SK-N-DZ (cell line): ENCODE data around the gene CD59. TPM values are rescaled to one million over a fixed set of nuclear protein-coding genes. Genes with fewer than 3 reads are reported as not detected.

Source experiments
- DNase-seq: peaks from one replicate; pipeline ENCODE4 v3.0.0-alpha.2; 2015; ENCODE audit warnings: low spot score
- polyA plus RNA-seq, 2 experiments: library from polyadenylated mRNA; depleted of rRNA; stranded (reverse); fragments of >200 nt; gene quantifications; 2 replicates each; pipeline ENCODE4 v1.2.3, GENCODE V29; 2014

Gene CD59, protein sequence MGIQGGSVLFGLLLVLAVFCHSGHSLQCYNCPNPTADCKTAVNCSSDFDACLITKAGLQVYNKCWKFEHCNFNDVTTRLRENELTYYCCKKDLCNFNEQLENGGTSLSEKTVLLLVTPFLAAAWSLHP
- 64.3 and 72.3 TPM in 2 replicates for polyA plus RNA-seq (2014; cell fraction: cytosol; rRNA removed)
- polyA plus RNA-seq (2014; cell fraction: nucleus; rRNA removed): 30.6 and 41.2 TPM in 2 replicates

DNA sequence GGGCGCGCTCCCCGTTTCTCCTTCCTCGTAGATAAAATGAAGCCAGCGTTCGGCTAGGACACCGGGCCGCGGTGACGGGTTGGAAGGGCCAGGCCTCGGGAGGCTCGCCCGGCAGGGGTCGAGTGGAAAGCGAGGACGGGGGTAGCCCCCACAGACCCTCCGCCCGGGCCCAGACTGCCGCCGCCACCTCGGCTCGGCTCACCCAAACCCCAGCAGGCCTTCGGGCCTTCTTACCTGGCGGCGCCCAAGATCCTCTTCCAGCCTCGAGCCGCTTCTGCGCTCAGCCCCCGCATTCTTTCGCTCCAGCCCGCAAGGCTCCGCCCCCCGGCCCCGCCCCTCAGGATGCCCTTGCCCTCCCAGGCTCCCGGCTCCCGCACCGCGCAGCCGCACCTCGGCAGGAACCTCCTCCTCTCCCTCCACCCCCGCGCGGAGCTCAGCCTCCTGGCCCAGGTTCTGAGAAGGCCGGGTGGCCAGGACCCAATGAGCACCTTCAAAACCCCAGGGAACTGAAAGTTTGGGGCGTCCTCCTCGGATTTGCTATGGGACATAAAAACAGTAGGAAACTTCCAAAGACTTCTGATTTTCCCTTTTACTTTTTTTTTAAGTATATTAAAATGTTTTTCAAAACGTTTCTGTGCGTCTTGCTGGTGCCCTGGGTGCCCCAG is at the start of gene CD59:
TSS of gene CD59 (minus strand) at position 276 of the 665 bp plus-strand sequence. CDS start 13,978 bp downstream, outside the sequence.
- DNase-seq: peak; percentile 87

DNA sequence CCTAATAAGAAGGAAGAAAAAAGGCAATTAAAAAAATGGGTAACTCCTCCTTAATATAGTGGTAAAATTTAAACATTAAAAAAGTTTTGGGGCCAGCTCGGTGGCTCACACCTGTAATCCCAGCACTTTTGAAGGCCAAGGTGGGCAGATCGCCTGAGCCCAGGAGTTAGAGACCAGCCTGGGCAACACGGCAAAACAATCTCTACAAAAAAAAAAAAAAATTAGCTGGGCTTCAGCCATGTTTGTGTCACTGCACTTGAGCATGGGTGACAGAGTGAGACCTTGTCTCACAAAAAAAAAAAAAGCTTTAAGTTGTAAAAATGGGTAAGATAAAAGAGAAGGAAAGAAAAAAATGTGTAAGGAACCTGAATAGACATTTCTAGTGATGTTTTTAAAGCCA is 49.4 kb upstream of the CD59 start:
- no peak for DNase-seq

DNA sequence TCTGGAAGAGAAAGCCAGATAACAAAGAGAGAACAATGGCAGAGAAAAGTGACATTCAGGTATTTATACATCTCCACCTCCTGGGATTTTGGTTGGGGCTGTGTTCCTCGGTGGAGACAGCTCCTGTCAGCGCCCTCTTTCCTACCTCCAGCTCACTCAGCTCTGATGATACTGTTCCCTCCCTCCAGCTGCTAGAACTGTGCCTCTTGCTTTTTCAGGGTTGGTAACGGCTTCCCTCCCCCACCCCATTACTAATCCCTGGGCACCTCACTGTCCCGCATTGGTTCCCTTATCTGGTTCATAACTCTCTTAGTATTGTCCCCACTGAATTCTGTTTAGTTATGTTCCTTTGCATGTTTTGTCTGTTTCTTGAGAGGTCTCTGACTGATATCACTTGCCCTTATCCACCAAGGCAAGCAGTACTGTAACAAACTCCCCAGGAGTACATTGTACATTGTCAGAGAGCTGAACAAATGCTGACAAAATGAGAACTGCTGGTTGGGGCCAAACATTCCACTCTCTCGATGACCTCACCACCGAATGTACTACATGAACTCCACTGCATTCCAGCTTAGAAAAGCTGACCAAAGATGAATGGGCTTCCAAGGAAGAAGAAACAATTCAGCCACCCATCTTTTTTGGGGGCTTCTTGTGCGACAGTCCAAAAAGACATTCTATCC is 43.8 kb upstream of the CD59 start:
- DNase-seq: no peak

DNA sequence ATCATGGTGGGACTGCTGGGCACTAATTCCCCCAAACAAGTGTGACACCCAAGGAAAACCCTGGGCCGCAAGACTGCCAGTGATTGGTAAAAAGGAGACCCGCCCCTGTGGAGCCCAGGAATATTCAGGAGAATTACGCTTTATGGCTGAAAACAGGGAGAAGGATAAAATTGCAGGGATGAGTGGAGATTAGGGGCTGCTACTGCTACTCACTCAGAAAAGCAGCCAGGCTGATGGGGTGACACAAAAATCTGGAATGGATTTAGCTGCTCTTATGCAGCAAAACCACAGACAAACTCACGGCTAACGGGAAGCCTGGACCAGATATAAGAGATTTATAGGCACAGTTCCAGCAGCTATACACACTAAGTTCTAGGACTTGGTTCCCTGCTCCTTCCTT is 42.5 kb upstream of the CD59 start:
- peak; percentile 67 for DNase-seq

DNA sequence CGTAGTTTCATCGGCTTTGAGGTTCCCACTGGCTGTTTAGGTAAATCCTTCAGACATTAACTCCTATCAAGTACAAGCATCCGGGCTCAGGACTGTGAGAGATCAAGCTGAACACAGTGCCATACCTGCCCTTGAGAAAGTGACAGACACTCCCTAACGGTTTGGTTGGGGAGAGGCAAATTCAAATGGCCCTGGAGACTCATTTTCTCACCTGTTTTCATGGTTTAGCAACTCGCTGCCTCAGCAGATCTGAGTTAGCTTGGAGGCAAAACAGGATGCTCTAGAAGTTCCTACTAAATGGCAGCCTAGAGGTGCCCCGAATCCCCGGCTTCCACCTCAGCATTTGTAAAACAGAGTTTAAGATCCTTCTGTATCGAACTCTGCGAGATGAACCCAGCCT is 41.7 kb upstream of the CD59 start:
- DNase-seq: no peak

DNA sequence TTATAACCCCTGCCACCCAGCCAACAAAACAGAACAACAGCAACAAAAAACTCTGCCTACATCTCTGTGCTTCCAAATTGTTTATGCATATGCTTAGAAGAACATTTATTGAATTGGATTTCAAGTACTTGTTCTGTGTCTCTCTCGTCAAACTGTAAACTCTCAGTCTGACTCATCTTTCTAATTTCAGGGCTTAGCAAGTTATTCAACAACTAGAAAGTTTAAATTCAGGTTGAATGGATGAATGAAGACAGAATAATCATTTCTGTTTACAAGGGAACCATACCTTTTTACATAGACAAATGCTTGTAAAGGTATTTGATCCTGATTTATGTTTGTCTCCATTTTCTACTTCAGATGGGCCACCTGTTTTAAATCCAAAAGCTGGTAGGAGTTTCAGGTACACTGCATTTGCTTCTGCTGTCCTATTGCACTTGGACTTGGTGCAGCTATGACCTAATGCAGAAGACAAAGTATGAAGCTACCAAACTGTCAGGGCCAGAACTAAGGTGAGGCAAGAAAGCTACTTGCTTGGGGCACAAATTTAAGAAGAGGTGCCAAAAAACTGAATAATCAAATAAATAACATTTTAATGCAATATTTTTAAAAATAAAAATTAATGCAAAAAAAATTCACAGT is 39.7 kb upstream of the CD59 start:
- DNase-seq: no peak

DNA sequence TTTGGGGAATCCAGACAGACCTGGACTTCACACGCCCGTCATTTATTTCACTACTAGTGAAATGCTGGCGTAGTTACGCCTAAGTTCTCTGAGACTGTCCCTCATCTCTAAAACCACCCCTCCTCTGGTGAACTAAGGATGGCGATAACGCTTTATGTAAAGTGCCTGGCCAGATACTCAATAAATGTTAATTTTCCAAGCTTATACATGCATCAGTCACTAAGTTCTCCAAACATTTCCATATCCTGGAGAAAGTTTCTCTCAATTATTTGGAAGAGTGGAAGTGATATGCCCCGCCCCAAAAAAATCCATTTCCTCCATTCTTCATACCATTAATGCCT is 39.2 kb upstream of the CD59 start:
- DNase-seq: no peak

DNA sequence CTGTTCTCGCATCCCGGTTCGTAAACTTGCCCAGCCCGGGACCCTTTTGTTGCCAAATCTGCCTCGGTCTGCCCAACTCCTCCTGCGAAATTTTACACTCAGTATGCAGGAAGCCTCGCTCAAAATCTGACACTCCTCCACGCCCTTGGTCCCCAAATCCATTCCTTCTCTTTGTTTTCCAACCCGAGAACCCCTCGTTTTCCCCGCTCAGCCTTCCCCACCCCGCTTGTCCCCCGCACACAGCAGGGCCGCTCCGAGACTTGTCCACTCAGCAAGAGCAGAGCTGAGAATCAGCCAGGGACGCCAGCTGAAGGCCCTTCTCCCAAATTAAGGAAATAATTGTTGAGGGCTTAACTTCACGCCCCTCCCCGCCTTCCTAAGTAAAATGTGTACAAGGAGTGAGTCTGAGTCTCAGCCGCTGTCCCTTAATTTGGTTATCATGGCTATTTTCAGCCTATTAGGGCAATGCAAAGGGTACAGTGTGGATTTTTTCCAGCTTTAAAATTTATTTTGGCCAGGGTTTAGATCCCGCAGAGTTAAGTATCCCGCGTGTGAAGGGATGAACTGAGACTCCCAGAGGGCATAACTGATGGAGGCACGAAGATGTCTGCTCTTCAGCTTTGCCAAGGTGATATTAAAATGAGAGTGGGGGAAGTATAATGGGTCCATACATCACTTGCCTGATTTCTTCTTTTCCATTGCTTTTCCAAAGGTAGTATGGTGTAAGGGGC is 38.7 kb upstream of the CD59 start:
- DNase-seq: no peak

DNA sequence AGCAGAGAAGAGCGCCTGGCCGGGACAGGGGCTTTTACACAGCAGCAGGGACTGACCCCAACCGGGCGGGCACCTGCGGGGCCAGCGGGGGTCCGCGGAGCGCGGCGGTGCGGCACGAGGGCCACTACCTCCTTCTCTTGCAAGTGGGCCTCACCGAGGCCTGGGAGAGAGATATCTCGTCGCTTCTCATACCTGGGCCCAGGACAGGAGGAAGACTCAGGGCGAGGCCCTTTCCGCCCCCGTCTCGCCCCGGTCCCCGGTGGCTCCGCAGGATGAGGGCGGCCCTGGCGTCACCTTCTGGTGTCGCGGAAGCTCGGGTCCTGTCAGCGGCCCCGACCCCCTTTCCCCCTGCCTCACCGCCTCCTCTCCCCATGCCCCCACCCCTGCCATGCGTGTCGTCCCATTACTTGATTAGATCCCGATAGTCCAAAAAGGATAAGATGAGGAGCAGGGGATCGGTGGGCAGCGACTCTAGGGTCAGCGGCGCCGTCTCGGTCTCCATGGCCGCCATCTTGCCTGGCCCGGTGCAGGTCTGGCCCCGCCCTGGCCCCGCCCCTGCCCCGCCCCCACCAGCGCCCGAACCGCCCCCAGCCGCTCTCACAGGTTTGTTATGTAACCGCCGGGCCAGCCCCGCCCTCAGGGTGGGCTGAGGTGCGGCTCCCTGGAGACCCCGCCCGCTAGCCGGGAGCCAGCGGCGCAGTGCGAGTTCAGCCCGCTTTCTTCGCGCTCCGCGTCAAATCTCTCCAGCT is 37.9 kb upstream of the CD59 start, which contains the start of gene FBXO3:
TSS of gene FBXO3 (minus strand) at position 534 of the 749 bp plus-strand sequence. CDS start at position 511, 23 bp downstream.
- DNase-seq: peak; percentile 87

DNA sequence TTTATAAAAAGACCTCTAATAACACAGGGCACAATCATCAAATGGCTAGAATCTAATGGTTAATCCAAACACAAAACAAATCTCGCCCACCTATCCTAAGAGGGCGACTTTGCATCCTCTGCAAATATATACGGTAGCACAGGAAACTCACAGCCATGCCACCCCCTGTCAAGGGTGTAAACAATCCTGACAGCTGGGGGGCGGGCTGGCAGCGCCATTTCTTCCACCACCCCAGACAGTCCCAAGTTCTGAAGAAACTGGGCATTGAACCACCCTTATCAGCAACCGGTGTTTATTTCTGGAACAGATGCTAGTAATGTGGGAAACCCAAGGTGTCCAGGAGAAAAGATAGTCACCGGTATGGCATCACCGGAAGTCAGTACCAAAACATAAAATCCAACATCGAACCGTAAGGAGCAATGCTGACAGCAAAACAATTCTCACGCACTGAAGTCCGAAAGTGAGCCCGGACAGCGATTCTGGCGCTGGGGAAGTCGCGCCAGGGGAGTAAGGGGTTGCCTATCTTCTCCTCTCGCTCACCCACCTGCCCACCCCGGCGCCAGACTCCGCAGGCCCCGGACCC is 37.3 kb upstream of the CD59 start:
- DNase-seq: no peak

DNA sequence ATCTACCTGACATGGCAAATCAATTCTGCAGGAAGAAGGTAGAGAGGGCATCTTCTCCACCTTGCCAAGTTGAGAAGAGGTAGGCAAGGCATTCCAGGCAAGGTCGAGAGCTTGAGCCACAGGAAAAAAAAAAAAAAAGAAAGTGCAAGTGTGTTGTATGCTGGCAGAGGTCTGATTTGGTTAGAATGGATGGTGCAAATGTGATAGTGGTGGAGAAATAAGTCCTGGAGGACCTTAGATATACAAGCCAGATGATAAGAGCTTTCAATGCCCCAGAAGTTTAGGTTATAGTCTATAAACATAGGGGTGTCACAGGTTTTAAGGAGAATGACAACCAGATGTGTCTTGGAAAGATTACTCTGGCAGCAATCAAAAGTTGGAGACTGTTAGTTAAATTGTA is 36.6 kb upstream of the CD59 start:
- DNase-seq: no peak

DNA sequence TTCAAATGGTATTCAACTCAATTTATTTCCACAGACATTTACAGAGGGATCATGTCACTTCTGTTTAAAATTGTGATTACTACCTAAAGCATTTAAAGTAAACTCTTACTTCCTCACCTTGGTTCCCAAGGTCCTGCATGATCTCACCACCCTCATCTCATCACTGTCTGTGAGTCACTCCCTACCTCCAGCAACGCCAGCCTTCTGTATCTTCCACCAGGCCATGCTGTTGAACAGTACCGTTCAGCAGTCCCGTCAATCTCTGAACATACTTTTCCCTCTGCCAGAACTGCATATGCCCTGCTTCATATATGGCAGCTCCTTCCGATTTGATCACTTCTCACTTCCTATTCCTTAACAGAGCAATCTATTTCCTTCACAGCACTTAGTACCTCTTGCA is 36.1 kb upstream of the CD59 start:
- DNase-seq: no peak

DNA sequence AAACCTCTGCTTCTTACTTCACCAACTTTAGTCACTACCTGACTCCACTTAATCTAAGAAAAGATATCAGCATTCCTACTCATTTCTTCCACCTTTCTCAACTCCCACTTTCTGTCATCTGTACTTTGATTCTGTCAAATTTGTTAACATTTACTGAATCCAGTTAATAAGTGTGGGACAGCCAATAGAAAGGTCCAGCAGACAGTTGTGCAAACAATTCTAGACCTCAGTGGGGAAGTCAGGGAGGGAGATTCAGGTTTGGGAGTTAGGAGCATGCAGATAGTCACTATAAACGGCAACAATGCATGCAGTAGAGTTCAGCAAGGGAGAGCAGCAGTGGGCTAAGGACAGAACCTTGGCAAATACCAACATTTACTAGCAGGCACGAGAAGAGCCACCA is 34.0 kb upstream of the CD59 start:
- no peak for DNase-seq

DNA sequence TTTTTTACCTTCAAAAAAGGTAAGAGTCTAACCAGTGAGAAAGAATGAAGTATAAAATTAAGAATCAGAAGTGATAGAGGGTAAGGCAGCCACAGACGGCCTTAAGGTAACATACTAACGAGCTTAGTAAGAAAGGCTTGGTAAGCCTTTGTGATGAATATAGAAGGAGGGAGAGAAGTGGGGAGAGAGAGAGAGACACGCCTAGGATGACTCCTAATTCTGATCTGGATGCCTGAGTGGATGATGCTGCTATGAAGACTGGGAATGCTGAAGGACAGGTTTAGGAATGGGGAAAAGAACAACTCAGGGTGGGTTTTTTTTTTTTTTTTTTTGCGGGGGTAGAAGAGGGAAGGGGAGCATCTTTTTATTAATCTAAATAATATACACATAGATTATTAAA is 33.3 kb upstream of the CD59 start:
- DNase-seq: no peak

DNA sequence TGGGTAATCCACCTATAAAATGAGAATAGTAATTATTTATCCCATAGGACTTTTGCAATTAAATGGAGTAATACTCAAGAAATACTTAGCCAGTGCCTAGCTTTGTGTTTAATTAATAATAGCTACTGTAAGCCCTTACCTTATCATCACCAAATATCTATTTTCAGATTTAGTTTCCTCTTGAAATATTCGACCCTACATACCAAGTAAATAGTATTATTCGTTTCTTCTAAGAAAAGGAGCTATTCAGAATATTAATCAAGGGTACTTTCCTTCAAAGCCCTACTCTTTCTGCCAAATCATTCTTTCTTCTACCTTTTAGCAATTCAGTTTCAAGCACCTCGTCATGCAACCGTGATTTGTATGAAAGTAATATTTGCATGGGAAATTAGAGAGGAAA is 31.4 kb upstream of the CD59 start:
- DNase-seq: no peak

DNA sequence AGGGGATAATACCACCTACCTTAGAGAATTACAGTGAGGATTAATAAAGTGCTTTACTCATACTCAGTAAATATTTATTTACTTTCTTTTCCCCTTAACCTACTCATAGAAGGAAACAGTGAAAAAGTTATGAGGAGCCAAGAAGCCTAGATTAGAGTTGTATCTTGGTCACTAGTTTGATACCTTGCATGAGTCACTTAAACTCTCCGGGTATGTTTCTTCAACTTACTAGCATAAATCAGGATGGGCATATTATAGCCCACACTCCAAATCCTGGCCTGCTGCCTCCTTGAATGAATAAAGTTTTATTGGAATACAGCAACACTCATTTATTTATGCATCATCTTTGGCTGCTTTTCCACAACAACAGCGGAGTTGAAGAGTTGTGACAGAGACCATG is 29.9 kb upstream of the CD59 start:
- DNase-seq: no peak

DNA sequence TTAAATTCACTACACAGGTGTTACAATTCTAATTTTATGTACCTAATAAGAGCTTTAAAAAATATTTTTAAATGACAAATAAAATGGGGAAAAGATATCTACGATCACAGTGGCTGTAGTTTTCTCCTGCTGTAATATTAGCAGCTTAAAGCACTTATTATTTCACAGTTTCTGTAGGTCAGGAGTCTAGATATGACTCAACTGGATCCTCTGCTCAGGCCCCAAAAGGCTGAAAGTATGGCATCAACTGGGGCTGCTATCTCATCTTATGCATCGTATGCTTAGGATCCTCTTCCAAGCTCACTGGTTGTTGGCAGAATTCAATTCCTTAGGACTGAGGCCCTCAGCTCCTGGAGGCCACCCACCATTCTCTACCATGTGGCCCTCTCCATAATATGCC is 25.2 kb upstream of the CD59 start:
- DNase-seq: no peak

DNA sequence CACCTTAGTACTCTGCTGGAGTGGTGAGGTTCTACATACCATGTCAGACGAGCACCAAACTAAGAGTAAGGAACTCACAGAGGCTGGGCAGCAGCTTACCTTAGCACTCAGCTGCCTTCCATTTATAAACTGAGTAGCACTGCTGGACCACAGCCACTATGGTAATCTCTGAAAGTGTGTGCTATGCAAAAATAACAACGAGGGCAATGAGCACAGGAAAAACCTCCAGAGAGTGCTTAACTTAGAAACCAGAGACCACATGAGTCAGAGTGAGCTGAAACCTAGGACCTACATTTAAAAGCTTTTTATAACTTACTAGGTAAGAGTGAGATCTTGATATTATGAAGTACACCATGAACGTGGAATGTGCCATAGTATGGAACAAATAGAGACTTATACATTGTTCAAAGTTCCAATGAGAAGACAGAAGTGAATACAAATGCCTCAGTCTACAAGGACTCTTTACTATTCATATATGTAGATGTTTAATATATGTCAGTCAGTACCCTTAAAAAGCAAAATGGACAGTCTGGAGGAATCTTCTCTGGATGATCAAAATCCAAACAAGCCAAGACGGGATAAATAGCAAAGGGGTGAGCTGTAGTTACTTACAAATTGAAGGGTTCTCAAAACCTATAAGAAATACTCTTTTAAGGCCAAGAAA is 17.2 kb upstream of the CD59 start:
- no peak for DNase-seq

DNA sequence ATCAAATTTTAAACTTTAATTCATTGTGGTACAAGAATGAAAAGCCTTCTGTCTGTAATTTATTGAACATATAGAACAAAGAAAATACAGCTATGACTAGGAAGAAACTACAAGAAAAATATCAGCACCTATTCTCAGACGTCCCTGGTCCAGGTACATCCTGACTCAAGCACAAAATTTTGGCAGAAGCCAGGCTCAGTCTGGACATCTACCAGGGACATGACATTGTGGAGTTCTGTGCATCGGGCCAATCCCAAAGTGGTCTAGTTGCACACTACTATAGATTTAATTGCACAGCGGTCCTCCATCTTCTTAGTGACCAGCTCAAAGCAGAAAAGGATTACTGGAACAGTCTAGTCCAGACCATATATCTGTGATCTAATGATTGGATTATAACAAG is 15.7 kb upstream of the CD59 start:
- no peak for DNase-seq

DNA sequence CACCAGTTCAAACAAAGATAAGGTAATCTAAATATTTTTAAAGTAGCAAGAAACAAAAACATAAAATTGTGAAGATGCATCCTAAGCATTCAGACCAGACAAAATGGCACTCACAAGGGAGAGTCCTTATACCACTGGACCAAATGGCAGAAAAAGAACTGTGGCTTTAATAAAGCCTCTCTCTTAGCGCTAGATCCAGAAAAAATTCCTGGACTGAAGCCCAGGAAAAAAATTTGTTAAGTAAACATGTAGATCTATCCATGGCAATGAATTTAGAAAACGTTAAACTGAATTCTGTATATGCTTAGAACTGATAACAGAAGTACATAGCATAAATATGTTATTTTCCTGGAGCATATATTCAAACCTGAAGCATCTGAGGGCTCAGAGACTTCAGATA is 11.8 kb upstream of the CD59 start:
- no peak for DNase-seq
